ENCODE data around the gene ZNF3. TPM values are rescaled to one million over a fixed set of nuclear protein-coding genes. Genes with fewer than 3 reads are reported as not detected.

The ZNF3 gene
- total RNA-seq, 1 donor from 2014 or later = 35.4 TPM

GRCh38 chr7:100107890-100108289, 26.4 kb upstream of the ZNF3 start:
- Mint-ChIP-seq H3K27me3 (ENCODE audit: unreplicated experiment) (no peaks in the 10 kb centered on the region), H3K36me3 (ENCODE audit: unreplicated experiment) (peaks cover 22% of the 10 kb centered on the region), H3K4me1 (ENCODE audit: unreplicated experiment) (peaks cover 5% of the 10 kb centered on the region), H3K9me3 (ENCODE audit: unreplicated experiment) (no peaks in the 10 kb centered on the region), H3K27ac (ENCODE audit: unreplicated experiment) (no peak overlapping the region), H3K4me3 (ENCODE audit: unreplicated experiment) (no peak overlapping the region)
- no peak for TF ChIP-seq CTCF (IDR thresholded peaks at IDR 0.05)
- DNase-seq (ENCODE audit: extremely low spot score, unreplicated experiment) = no peak

GRCh38 chr7:100107125-100107737, 25.7 kb upstream of the ZNF3 start:
- DNase-seq (ENCODE audit: extremely low spot score, unreplicated experiment) = no peak
- Mint-ChIP-seq H3K27ac (ENCODE audit: unreplicated experiment) (no peak overlapping the region), H3K27me3 (ENCODE audit: unreplicated experiment) (no peaks in the 10 kb centered on the region), H3K4me1 (ENCODE audit: unreplicated experiment) (peaks cover 10% of the 10 kb centered on the region), H3K4me3 (ENCODE audit: unreplicated experiment) (no peak overlapping the region), H3K36me3 (ENCODE audit: unreplicated experiment) (peaks cover 22% of the 10 kb centered on the region), H3K9me3 (ENCODE audit: unreplicated experiment) (no peaks in the 10 kb centered on the region)
- TF ChIP-seq CTCF (IDR thresholded peaks at IDR 0.05) = no peak

DNA sequence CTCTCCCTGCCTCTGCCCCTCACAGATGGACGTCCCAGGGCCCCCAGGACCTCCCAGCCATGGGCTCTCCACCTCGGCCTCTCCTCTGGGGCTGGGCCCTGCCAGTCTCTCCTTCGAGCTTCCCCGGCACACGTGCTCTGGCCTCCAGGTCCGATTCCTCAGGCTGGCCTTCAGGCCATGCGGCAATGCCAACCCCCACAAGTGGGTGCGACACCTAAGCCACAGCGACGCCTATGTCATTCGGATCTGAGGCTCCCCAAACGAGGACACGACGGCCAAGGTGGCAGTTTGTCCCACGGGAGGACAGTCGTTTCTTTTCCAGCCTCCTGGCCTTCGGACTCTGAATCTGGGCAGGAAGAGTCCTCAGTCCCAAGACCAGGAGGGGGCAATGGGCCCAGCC, 25.1 kb upstream of the ZNF3 start:
- Mint-ChIP-seq H3K4me3 (ENCODE audit: unreplicated experiment) (no peak overlapping the region), H3K27me3 (ENCODE audit: unreplicated experiment) (no peaks in the 10 kb centered on the region), H3K36me3 (ENCODE audit: unreplicated experiment) (peaks cover 22% of the 10 kb centered on the region), H3K27ac (ENCODE audit: unreplicated experiment) (no peak overlapping the region), H3K9me3 (ENCODE audit: unreplicated experiment) (no peaks in the 10 kb centered on the region), H3K4me1 (ENCODE audit: unreplicated experiment) (peaks cover 10% of the 10 kb centered on the region)
- no peak for TF ChIP-seq CTCF (IDR thresholded peaks at IDR 0.05)
- no peak for DNase-seq (ENCODE audit: extremely low spot score, unreplicated experiment)

DNA sequence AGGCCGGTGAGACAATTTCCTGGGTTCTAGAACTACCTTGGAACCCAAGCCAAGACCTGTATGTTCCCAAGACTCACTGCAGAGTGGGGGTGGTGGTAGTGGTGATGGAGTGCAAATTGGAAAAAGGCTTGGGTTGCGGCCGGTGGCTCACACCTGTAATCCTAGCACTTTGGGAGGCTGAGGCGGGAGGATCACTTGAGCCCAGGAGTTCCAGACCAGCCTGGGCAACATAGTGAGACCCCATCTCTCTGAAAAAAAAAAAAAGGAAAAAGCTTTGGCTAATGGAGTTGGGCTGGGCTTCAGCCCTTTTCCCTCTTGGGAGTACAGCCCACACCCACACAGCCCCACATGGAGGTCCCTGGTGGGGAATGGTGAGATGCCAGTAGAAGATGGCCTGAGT, 24.0 kb upstream of the ZNF3 start:
- H3K9me3 Mint-ChIP-seq (ENCODE audit: unreplicated experiment) = no peaks in the 10 kb centered on the region
- no peak for DNase-seq (ENCODE audit: extremely low spot score, unreplicated experiment)
- H3K27ac Mint-ChIP-seq (ENCODE audit: unreplicated experiment) = no peak overlapping the region
- no peaks in the 10 kb centered on the region for H3K27me3 Mint-ChIP-seq (ENCODE audit: unreplicated experiment)
- H3K4me1 Mint-ChIP-seq (ENCODE audit: unreplicated experiment) = peaks cover 10% of the 10 kb centered on the region
- TF ChIP-seq CTCF (IDR thresholded peaks at IDR 0.05) = no peak
- H3K4me3 Mint-ChIP-seq (ENCODE audit: unreplicated experiment) = no peak overlapping the region
- peaks cover 19% of the 10 kb centered on the region for H3K36me3 Mint-ChIP-seq (ENCODE audit: unreplicated experiment)

DNA sequence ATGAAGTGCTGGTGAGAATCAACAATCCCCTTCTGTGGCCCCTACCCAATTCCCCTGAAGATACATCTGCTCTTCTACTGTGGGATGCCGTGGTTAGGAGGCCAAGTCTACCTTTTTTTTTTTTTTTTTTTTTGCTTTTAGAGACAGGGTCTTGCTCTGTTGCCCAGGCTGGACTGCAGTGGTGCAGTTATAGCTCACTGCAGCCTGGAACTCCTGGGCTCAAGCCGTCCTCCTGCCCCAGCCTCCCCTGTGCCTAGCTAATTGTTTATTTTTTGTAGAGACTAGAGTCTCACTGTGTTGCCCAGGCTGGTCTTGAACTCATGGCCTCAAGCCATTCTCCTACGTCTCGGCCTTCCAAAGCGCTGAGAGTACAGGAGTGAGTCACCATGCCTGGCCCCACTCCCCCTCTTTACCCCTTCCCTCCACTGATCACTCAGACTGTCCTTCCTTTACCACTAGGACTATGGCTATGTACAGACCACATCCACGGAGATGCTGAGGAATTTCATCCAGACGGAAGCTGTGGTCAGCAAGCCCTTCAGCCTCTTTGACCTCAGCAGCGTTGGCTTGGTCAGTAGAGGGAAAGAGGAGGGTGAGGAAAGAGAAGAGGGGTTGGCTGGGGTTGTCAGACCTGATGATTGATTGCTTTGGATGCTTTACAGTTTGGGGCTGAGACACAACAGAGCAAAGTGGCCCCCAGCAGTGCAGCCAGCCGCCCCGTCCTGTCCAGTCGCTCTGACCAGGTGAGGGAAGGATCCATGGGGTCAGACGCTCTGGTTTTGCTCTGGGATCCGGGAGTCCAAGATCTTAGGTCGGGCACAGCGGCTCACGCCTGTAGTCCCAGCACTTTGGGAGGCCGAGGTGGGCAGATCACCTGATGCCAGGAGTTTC, 21.7 kb upstream of the ZNF3 start:
- Mint-ChIP-seq H3K4me1 (ENCODE audit: unreplicated experiment) (peaks cover 29% of the 10 kb centered on the region), H3K9me3 (ENCODE audit: unreplicated experiment) (no peaks in the 10 kb centered on the region), H3K27ac (ENCODE audit: unreplicated experiment) (peak overlapping the region; percentile 98), H3K27me3 (ENCODE audit: unreplicated experiment) (no peaks in the 10 kb centered on the region), H3K4me3 (ENCODE audit: unreplicated experiment) (peak overlapping the region; percentile 91), H3K36me3 (ENCODE audit: unreplicated experiment) (peaks cover 30% of the 10 kb centered on the region)
- no peak for TF ChIP-seq CTCF (IDR thresholded peaks at IDR 0.05)
- no peak for DNase-seq (ENCODE audit: extremely low spot score, unreplicated experiment)

All from osteocyte (in vitro differentiated cells).